Body of pancreas (tissue), 4 donors: ENCODE data around the gene TMPRSS5. TPM values are rescaled to one million over a fixed set of nuclear protein-coding genes. Genes with fewer than 3 reads are reported as not detected.
A peak's percentile ranks its signal among the peaks of the same experiment; 100 is the strongest.

ENCODE experiments used
- ATAC-seq: fragments of 150-250 bp; one replicate; pipeline ENCODE4 v1.9.1; 2016
- DNase-seq, 4 donors: peaks; one replicate each; pipeline ENCODE4 v3.0.0-alpha.2; 2019
- H3K27ac ChIP-seq, 4 donors: fragments of 200-600 bp; sonication (generic); 1 replicate in 3 of 4; 2 replicates in 1 of 4; pipeline versions ENCODE4 v1.5.1 to v1.6.1; 2016 to 2019; ENCODE audit warnings: mild to moderate bottlenecking in 1 of 4, mixed read lengths in 1 of 4, moderate library complexity in 1 of 4
- H3K27me3 ChIP-seq, 2 donors: fragments of 200-600 bp; sonication (generic); one replicate each; pipeline ENCODE4 v1.6.0; 2016; ENCODE audit warnings: mild to moderate bottlenecking in 1 of 2
- H3K36me3 ChIP-seq, 2 donors: fragments of 200-600 bp; sonication (generic); replicated peaks in 1 of 2; 2 replicates each; pipeline ENCODE4 v1.5.1; 2016; ENCODE audit warnings: low read depth in 2 of 2; ENCODE audit not compliant: insufficient read depth in 1 of 2
- H3K4me1 ChIP-seq: fragments of 200-600 bp; sonication (generic); one replicate; pipeline ENCODE4 v1.6.0; 2016
- H3K4me3 ChIP-seq, 2 donors: fragments of 200-600 bp; sonication (generic); 1 replicate in 1 of 2; 2 replicates in 1 of 2; pipeline ENCODE4 v1.5.1; 2016 to 2019
- H3K9me3 ChIP-seq, 3 donors: fragments of 200-600 bp; sonication (generic); 1 replicate in 2 of 3; 2 replicates in 1 of 3; pipeline ENCODE4 v1.5.1; 2016
- POLR2A ChIP-seq, 3 donors: fragments of 450-650 bp; IDR thresholded peaks; one replicate each; pipeline ENCODE4 v1.6.1; 2016; ENCODE audit warnings: antibody characterized with exemption in 3 of 3, mild to moderate bottlenecking in 2 of 3
- WGBS, 2 donors: methylation state at CpG; one replicate each; pipeline ENCODE4 v1.1.5; 2017; 5-methylcytosine and 5-hydroxymethylcytosine counted together
- intact Hi-C: fragments of 100-400 bp; cut with DNase I; formaldehyde crosslinking; loops from one replicate; pipeline ENCODE4 v1.15.1; 2023
- total RNA-seq, 2 donors: library from RNA; depleted of rRNA; stranded (reverse); fragments of >200 nt; gene quantifications; one replicate each; pipeline ENCODE4 v1.1.0, GENCODE V29; 2016
- TF ChIP-seq, protein P1 (sequence below), 7 experiments: fragments of 450-650 bp in 4 of 7; fragments of 200-600 bp in 3 of 7; sonication (generic) in 3 of 7; IDR thresholded peaks; one replicate each; pipeline ENCODE4 v1.5.1; 2016 to 2019; ENCODE audit warnings: antibody characterized with exemption in 7 of 7

The TMPRSS5 gene
- total RNA-seq, 2 donors from 2014 or later: 0.33 TPM; not detected in 1

DNA sequence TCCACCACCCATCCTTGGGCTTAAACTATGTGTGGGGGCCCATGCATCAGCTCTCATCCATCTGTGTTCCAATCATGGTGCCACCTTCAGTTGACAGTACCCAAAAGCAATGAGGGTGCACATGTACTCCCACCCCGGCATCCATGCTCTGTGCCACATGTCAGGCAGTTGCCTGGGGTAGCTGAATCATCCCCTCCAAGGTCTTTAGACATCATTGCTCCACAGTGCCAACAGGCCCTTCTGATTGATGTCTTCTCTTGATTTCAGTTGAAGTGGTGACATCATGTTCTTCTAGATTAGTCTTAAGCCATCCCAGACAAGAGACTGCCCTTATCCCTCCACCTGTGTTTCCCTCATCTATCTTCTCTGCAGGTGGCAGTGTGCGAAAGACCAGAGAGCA is 42.5 kb downstream of the TMPRSS5 start:
- no peak for ATAC-seq
- intact Hi-C loops: no loop called here

DNA sequence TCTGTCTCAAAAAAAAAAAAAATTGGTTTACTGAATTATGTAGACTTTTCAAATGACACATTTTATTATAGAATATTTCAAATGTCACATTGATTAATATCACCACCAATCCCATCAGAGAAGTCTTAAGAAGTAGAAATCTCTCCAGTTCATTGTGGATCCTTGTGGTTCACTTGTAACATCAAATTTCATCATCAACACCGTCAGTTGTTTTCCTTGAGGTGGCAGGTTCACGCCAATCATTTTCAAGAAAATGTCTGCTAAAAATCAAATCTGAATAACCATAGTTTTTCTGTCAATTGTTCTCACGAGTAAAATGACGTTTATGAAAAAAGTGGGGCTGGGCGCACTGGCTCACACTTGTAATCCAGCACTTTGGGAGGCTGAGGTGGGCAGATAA is 50.3 kb downstream of the TMPRSS5 start:
- intact Hi-C loops: no loop called here
- Histone ChIP-seq H3K9me3 (no peaks in the 10 kb centered on the region), H3K4me1 (no peaks in the 10 kb centered on the region), H3K4me3 (no peak overlapping the region), H3K36me3 (no peaks in the 10 kb centered on the region), H3K27me3 (no peaks in the 10 kb centered on the region), H3K27ac (no peak overlapping the region)
- DNase-seq (no peak), ATAC-seq (no peak)
- TF ChIP-seq, protein P1, sequence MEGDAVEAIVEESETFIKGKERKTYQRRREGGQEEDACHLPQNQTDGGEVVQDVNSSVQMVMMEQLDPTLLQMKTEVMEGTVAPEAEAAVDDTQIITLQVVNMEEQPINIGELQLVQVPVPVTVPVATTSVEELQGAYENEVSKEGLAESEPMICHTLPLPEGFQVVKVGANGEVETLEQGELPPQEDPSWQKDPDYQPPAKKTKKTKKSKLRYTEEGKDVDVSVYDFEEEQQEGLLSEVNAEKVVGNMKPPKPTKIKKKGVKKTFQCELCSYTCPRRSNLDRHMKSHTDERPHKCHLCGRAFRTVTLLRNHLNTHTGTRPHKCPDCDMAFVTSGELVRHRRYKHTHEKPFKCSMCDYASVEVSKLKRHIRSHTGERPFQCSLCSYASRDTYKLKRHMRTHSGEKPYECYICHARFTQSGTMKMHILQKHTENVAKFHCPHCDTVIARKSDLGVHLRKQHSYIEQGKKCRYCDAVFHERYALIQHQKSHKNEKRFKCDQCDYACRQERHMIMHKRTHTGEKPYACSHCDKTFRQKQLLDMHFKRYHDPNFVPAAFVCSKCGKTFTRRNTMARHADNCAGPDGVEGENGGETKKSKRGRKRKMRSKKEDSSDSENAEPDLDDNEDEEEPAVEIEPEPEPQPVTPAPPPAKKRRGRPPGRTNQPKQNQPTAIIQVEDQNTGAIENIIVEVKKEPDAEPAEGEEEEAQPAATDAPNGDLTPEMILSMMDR (IDR thresholded peaks at IDR 0.05): no peak
- TF ChIP-seq POLR2A (IDR thresholded peaks at IDR 0.05): no peak
- WGBS, 2 donors: 77 to 81% methylated on average over 5 of the region's 5 CpGs

More for the DNA sequence above, 42.5 kb downstream of the TMPRSS5 start:
- DNase-seq: no peak
- Histone ChIP-seq H3K4me1 (no peaks in the 10 kb centered on the region), H3K4me3 (no peak overlapping the region), H3K27ac (peak overlapping the region in 3 of 4 donors; percentile 16 to 29 (median 16)), H3K27me3 (no peaks in the 10 kb centered on the region), H3K9me3 (peaks cover 0 to 8% (median 0%) of the 10 kb centered on the region in 3 donors), H3K36me3 (no peaks in the 10 kb centered on the region)
- WGBS, 2 donors: 78 to 85% methylated on average over 1 to 2 of the region's 2 CpGs
- no peak for TF ChIP-seq POLR2A (IDR thresholded peaks at IDR 0.05)
- TF ChIP-seq, protein P1 (IDR thresholded peaks at IDR 0.05): no peak

DNA sequence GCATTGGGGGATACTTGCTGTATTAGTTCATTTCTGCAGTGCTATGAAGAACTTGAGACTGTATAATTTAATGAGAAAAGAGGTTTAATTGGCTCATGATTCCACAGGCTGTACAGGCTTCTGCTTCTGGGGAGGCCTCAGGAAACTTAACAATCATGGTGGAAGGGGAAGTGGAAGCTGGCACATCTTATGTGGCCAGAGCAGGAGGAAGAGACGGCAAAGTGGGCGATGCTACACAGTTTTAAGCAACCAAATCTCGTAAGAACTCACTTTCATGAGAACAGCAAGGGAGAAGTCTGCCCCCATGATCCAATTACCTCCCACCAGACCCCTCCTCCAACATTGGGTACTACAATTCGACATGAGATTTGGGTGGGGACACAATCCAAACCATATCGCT is 55.1 kb downstream of the TMPRSS5 start:
- H3K4me3 ChIP-seq: no peak overlapping the region
- no peak for TF ChIP-seq POLR2A (IDR thresholded peaks at IDR 0.05)
- TF ChIP-seq, protein P1 (IDR thresholded peaks at IDR 0.05): no peak
- intact Hi-C loops: no loop called here
- no peaks in the 10 kb centered on the region for H3K36me3 ChIP-seq
- no peaks in the 10 kb centered on the region for H3K27me3 ChIP-seq
- WGBS, 2 donors: 66 to 79% methylated on average over 5 of the region's 5 CpGs
- ATAC-seq (no peak), DNase-seq (no peak)
- no peaks in the 10 kb centered on the region for H3K4me1 ChIP-seq
- H3K9me3 ChIP-seq: no peaks in the 10 kb centered on the region
- no peak overlapping the region for H3K27ac ChIP-seq

DNA sequence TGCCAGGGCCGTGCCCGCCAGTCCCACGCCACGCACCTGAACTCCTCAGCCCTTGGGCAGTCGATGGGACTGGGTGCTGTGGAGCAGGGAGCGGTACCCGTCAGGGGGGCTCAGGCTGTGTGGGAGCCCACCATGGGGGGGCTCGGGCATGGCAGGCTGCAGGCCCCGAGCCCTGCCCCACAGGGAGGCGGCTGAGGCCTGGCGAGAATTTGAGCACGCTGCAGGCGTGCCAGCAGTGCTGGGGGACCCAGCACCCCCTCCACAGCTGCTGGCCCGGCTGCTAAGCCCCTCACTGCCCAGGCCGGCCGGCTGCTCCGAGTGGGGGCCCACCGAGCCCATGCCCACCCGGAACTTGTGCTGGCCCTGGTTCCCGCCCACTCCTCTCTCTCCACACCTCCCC is 56.8 kb downstream of the TMPRSS5 start:
- no peak overlapping the region for H3K4me3 ChIP-seq
- no peaks in the 10 kb centered on the region for H3K27me3 ChIP-seq
- TF ChIP-seq, protein P1 (IDR thresholded peaks at IDR 0.05): no peak
- TF ChIP-seq POLR2A (IDR thresholded peaks at IDR 0.05): no peak
- ATAC-seq (no peak), DNase-seq (no peak)
- no peaks in the 10 kb centered on the region for H3K4me1 ChIP-seq
- WGBS, 2 donors: 66 to 81% methylated on average over 8 to 15 of the region's 20 CpGs
- H3K36me3 ChIP-seq: no peaks in the 10 kb centered on the region
- intact Hi-C loops: no loop called here
- H3K9me3 ChIP-seq: no peaks in the 10 kb centered on the region
- no peak overlapping the region for H3K27ac ChIP-seq

DNA sequence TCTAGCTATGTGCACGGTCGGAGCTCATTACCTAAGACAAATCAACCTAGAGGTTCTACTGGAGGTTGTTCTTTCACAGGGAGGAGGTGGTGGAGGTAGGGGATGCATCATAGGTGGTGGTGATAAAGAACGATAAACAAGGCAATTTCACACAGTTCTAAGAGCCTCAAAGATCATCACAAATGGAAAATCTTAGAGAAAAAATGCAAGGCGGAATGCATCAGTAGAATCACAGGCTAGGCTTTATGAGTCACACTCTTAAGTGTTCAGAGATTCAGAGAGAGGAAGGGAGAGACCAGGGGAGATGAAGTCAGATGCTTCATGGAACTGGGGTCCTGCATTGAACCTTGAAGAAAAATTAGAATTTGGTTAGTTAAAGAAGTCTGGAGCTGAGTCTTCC is 58.3 kb downstream of the TMPRSS5 start:
- DNase-seq: no peak

More for the DNA sequence above, 58.3 kb downstream of the TMPRSS5 start:
- no peaks in the 10 kb centered on the region for H3K4me1 ChIP-seq
- TF ChIP-seq, protein P1 (IDR thresholded peaks at IDR 0.05): no peak
- no peak for TF ChIP-seq POLR2A (IDR thresholded peaks at IDR 0.05)
- H3K27me3 ChIP-seq: no peaks in the 10 kb centered on the region
- no peaks in the 10 kb centered on the region for H3K9me3 ChIP-seq
- H3K36me3 ChIP-seq: no peaks in the 10 kb centered on the region
- H3K27ac ChIP-seq: no peak overlapping the region
- intact Hi-C loops: no loop called here
- 78 to 79% methylated on average over 4 of the region's 4 CpGs for WGBS, 2 donors
- no peak overlapping the region for H3K4me3 ChIP-seq
- no peak for ATAC-seq
